ENCODE measurements around the gene OSER1. TPM values are rescaled to one million over a fixed set of nuclear protein-coding genes. Genes with fewer than 3 reads are reported as not detected.

The OSER1 gene
- total and polyA plus RNA-seq, 9 of the 15 experiments (the other 6 are each of a cell fraction or from before 2014, with no cell fraction given), result 15.5 to 57.3 (median 19.9) TPM

GRCh38 chr20:44209686-44210405, 725 bp downstream of the OSER1 start:
- FAIRE-seq (peak; percentile 70), ATAC-seq (peak; percentile 8), DNase-seq (ENCODE audit: extremely low read depth in 1 of 4, low spot score in 3 of 4) (peak in 1 of 4 experiments; percentile 21)
- Histone ChIP-seq H3K9ac (ENCODE audit: insufficient read depth in 1 of 2, low read depth in 2 of 2, low read length in 2 of 2) (peak overlapping the region; percentile 82 to 97), H3K9me1 (ENCODE audit: control insufficient read depth, insufficient read depth, low read length) (no peaks in the 10 kb centered on the region), H3K9me3 (replicated peaks; ENCODE audit: control insufficient read depth, insufficient read depth, low read depth, low read length) (no peaks in the 10 kb centered on the region), H4K20me1 (replicated peaks; ENCODE audit: control insufficient read depth, insufficient read depth, low read length) (0 out of 2 replicates have a peak, but pooled peaks cover 4% of the 10 kb centered on the region), H3K27ac (ENCODE audit: extremely low read depth, low read depth, low read length) (peak overlapping the region; percentile 92), H3K27me3 (ENCODE audit: control insufficient read depth in 2 of 2, insufficient read depth in 2 of 2, low read length in 2 of 2) (no peaks in the 10 kb centered on the region), H2AFZ (ENCODE audit: low read depth, low read length) (peak overlapping the region; percentile 85), H3K4me3 (peak overlapping the region; percentile 94), H3K79me2 (ENCODE audit: control insufficient read depth, insufficient read depth, low read length) (peaks cover 45% of the 10 kb centered on the region), H3K4me1 (replicated peaks in 1 of 2; ENCODE audit: control insufficient read depth in 2 of 2, insufficient read depth in 2 of 2, low read length in 2 of 2) (peaks cover 17 to 24% of the 10 kb centered on the region in 2 experiments), H3K4me2 (ENCODE audit: insufficient read depth, low read length) (peak overlapping the region; percentile 93), H3K36me3 (ENCODE audit: control insufficient read depth, insufficient read depth, low read length) (peaks cover 13% of the 10 kb centered on the region; the same call in 2 of the 3 replicates)
- ChIA-PET POLR2A (interaction anchor here (0.8 to 1.4 kb wide), 3 partner anchors 9 to 175 kb away, joined by 3 to 6 read pairs (median 4); no protein-coding TSS in a partner anchor), CTCF (ENCODE audit: low intra/inter-chr PET ratio) (no interaction called here)
- in situ Hi-C loops (cut with MboI) (loop anchor here (5.0 to 10.0 kb wide), 3 partner anchors 172 to 395 kb away; no protein-coding TSS in a partner anchor), intact Hi-C loops (cut with micrococcal nuclease) (no loop called here)
- 0% methylated on average over 28 of the region's 31 CpGs for WGBS (ENCODE audit: insufficient coverage, low coverage, missing lambda C conversion rate)
- no TSS peak for BruUV-seq (replicated peaks)
- TF ChIP-seq EHMT2 (IDR thresholded peaks at IDR 0.05) (peak; percentile 53; the same call in 1 of the 2 replicates), ZNF644 (tag; IDR thresholded peaks at IDR 0.05; ENCODE audit: low read depth) (no peak), CREB3 (tag; conservative IDR thresholded peaks at IDR 0.05; ENCODE audit: low read depth) (no peak), ATF7 (IDR thresholded peaks at IDR 0.05) (no peak), SREBF1 (IDR thresholded peaks at IDR 0.05; ENCODE audit: borderline replicate concordance, low read depth, low read length) (no peak), MCM3 (IDR thresholded peaks at IDR 0.05) (no peak), RFX5 (IDR thresholded peaks at IDR 0.05; ENCODE audit: low read depth, low read length) (no peak), GTF2E2 (tag; IDR thresholded peaks at IDR 0.05) (0 out of 2 replicates have a peak, but pooled peaks have one; percentile 10), PTRF (tag; IDR thresholded peaks at IDR 0.05) (no peak), FOXK1 (CRISPR knock-in tag; IDR thresholded peaks at IDR 0.05; ENCODE audit: borderline replicate concordance) (no peak), XRCC4 (IDR thresholded peaks at IDR 0.05; ENCODE audit: extremely low read depth, insufficient read depth, insufficient read length) (no peak), RBFOX2 (IDR thresholded peaks at IDR 0.05; ENCODE audit: low read depth, low read length) (no peak), ZNF124 (CRISPR knock-in tag; IDR thresholded peaks at IDR 0.05) (no peak), POU5F1 (IDR thresholded peaks at IDR 0.05; ENCODE audit: borderline replicate concordance, low read depth, low read length, partially characterized antibody) (no peak), SMARCC2 (IDR thresholded peaks at IDR 0.05; ENCODE audit: low read depth) (peak; percentile 26), SAFB2 (IDR thresholded peaks at IDR 0.05; ENCODE audit: borderline replicate concordance, low read depth, low read length, severe bottlenecking) (no peak), NUFIP1 (IDR thresholded peaks at IDR 0.05; ENCODE audit: partially characterized antibody) (no peak), RUNX1 (IDR thresholded peaks at IDR 0.05; ENCODE audit: low read depth) (no peak)
- TF ChIP-seq, protein P1, sequence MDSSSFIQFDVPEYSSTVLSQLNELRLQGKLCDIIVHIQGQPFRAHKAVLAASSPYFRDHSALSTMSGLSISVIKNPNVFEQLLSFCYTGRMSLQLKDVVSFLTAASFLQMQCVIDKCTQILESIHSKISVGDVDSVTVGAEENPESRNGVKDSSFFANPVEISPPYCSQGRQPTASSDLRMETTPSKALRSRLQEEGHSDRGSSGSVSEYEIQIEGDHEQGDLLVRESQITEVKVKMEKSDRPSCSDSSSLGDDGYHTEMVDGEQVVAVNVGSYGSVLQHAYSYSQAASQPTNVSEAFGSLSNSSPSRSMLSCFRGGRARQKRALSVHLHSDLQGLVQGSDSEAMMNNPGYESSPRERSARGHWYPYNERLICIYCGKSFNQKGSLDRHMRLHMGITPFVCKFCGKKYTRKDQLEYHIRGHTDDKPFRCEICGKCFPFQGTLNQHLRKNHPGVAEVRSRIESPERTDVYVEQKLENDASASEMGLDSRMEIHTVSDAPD (CRISPR knock-in tag; IDR thresholded peaks at IDR 0.05), result no peak
- TF ChIP-seq, protein P2, sequence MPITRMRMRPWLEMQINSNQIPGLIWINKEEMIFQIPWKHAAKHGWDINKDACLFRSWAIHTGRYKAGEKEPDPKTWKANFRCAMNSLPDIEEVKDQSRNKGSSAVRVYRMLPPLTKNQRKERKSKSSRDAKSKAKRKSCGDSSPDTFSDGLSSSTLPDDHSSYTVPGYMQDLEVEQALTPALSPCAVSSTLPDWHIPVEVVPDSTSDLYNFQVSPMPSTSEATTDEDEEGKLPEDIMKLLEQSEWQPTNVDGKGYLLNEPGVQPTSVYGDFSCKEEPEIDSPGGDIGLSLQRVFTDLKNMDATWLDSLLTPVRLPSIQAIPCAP (CRISPR knock-in tag; IDR thresholded peaks at IDR 0.05; ENCODE audit: borderline replicate concordance), result 0 out of 2 replicates have a peak, but pooled peaks have one; percentile 29
